Muscle layer of duodenum (tissue), 2 donors: ENCODE measurements around the gene GAK.

Source experiments
- H3K27ac ChIP-seq: one replicate; pipeline ENCODE4 v1.7.0; 2013; ENCODE audit warnings: mild to moderate bottlenecking, low read length
- H3K27me3 ChIP-seq: one replicate; pipeline ENCODE4 v1.7.0; 2013; ENCODE audit warnings: low read depth, mild to moderate bottlenecking, control low read depth, low read length
- H3K36me3 ChIP-seq, 2 donors: one replicate each; pipeline ENCODE4 v1.7.0; 2013; ENCODE audit warnings: low read length in 2 of 2, control low read depth in 1 of 2, mild to moderate bottlenecking in 1 of 2; ENCODE audit not compliant: insufficient read depth in 2 of 2, control insufficient read depth in 1 of 2
- H3K4me1 ChIP-seq, 2 donors: one replicate each; pipeline ENCODE4 v1.7.0; 2013; ENCODE audit warnings: low read length in 2 of 2, mild to moderate bottlenecking in 2 of 2, control low read depth in 1 of 2, moderate library complexity in 1 of 2; ENCODE audit not compliant: insufficient read depth in 2 of 2, control insufficient read depth in 1 of 2
- H3K4me3 ChIP-seq, 2 donors: one replicate each; pipeline ENCODE4 v1.7.0; 2013; ENCODE audit warnings: low read length in 2 of 2, low read depth in 1 of 2, mild to moderate bottlenecking in 1 of 2
- H3K9me3 ChIP-seq, 2 donors: one replicate each; pipeline ENCODE4 v1.7.0; 2013; ENCODE audit warnings: low read length in 2 of 2, control low read depth in 1 of 2, mild to moderate bottlenecking in 1 of 2; ENCODE audit not compliant: control insufficient read depth in 1 of 2
- donor health status: healthy.

The GAK gene

DNA sequence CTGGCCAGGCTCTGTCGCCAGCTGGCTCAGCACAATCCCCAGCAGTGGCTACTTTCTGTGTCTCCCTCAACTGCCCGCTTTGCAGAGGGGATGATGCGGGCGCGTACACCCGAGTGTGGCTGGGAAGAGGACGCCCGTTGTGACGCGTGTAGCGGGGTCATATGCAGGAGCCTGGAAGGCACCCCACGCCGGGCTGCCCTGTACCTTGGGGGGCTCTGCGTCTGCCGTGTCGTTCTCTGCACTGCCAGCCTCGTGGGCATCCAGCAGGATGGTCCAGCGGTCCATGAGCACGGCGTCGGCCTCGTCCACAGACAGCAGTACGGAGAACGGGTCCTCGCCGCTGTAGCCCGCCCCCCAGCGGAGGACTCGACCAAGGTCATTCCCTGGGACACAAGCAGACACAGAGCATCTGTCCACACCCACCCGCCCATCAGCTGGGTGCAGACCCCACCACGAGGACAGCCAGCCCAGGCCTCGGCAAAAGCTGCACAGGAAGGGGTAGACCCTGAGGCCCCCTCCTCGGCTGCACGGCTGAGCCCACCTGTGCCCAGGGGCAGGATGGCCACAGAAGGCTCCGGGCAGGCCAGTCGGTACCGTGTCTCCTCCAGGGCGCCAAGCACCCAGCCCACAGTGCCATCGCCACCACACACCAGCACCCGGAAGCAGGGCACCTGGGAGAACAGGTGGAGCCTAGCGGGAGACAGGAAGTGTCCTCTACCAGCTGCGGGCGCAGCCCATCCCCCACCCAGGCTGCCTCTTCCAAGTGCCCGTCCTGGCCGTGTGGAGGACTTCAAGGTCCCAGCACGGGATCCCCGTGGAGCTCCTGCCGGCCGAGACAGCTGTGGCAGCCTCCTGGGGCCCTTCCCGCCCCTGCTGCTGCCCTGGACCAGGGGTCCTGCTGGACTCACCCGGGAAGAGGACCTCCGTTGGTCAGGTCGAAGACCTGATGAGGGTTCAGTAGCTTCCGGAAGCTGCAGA, 30.4 kb upstream of the GAK start:
- H3K4me1 ChIP-seq, result peaks cover 0 to under 1% of the 10 kb centered on the region in 2 donors
- no peak overlapping the region for H3K4me3 ChIP-seq
- H3K27me3 ChIP-seq, result no peaks in the 10 kb centered on the region
- H3K36me3 ChIP-seq, result peaks cover 2 to 49% of the 10 kb centered on the region in 2 donors
- H3K27ac ChIP-seq, result no peak overlapping the region
- H3K9me3 ChIP-seq, result no peaks in the 10 kb centered on the region

DNA sequence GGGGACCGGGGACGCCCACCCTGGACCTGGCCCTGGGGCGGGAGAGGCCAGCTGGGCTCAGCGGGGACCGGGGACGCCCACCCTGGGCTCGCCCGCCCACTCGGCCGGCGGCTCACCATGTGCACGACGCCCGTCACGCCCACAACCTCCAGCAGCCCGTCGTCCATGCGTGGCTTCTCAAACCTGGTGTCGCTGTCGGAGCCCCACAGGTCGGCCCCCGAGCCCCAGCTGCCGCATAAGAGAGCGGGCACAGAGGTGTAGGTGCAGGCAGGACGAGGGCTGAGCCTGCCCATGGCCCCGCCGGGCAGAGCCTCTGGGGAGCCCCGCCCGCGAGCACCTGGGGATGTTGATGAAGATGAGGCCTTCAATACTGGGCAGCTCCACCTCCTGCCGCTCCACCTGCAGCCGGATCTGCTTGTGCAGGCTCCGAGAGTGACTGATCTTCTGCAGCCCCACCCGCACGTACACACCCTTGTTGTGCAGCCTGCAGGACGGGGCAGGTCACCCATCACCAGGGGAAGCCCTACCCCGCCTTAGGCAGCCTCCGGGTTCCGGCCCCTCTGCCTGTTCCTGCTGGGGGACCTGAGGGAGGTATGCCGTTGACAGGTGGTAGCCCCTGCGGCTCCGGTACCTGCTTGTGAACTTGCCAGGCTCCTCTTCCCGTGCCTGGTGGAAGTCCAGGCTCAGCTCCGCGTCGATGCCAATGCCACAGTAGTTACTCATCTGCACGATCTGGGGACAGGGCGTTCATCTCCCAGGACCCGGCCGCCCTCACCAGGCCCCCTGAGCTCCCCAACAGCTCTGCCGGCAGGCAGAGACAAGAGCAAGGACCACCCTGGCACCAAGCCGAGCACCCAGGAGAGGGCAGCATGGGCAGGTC, 29.5 kb upstream of the GAK start:
- Histone ChIP-seq H3K36me3 (peaks cover 5 to 53% of the 10 kb centered on the region in 2 donors), H3K27me3 (no peaks in the 10 kb centered on the region), H3K9me3 (no peaks in the 10 kb centered on the region), H3K4me1 (no peaks in the 10 kb centered on the region), H3K27ac (no peak overlapping the region), H3K4me3 (no peak overlapping the region)

DNA sequence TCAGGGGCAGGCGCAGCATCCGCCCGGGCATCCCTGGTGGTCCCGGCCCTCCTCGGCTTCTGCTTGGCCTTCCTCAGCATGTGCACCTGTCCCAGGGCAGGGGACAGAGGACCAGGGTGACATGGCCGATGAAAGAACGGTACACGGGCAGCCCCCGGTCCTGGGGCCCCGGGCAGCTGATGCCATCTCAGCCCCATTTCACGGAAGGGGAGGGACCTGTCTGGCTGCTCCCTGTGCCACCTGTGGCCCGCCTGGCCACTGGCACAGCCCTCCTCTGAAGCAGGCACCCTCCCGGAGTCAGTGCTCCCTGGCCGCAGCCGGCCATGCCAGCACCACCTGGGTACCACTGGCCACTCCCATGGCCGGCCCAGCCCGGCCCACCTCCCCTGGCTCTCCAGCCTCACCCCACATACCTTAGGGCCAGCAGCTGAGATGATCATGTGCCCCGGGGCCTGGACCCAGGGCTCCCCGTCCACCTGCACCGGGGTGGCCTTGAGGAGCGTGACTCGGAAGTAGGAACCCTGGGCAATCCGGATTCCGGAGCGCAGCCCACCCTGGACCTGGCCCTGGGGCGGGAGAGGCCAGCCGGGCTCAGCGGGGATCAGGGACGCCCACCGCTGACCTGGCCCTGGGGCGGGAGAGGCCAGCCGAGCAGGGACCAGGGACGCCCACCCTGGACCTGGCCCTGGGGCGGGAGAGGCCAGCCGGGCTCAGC, 28.7 kb upstream of the GAK start:
- Histone ChIP-seq H3K27ac (no peak overlapping the region), H3K36me3 (peaks cover 5 to 46% of the 10 kb centered on the region in 2 donors), H3K27me3 (no peaks in the 10 kb centered on the region), H3K4me1 (no peaks in the 10 kb centered on the region), H3K9me3 (no peaks in the 10 kb centered on the region), H3K4me3 (no peak overlapping the region)

DNA sequence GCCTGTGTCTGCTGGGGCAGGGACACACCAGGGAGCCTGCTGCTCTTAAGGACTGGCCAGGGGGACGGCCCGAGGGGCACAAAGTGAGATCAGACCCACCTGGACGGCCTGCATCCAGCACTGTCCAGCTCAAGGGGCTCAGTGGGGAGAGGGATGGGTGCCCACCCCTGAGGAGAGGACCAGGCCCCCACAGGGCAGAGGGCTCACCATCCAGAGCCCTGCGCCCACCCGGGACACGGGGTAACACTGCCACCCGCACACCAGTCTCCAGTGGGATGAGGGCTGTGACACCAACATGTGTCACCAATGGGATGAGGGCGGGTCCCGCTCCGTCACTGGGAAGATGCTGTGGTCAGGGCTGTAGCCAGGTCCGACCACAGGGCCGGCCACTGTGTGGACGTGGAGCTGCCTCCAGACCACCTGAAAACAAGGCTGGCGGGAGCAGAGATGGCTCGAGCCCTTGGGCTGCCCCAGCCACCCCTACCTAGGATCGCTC, 28.1 kb upstream of the GAK start:
- H3K9me3 ChIP-seq, result no peaks in the 10 kb centered on the region
- H3K36me3 ChIP-seq, result peaks cover 5 to 42% of the 10 kb centered on the region in 2 donors
- H3K4me1 ChIP-seq, result no peaks in the 10 kb centered on the region

DNA sequence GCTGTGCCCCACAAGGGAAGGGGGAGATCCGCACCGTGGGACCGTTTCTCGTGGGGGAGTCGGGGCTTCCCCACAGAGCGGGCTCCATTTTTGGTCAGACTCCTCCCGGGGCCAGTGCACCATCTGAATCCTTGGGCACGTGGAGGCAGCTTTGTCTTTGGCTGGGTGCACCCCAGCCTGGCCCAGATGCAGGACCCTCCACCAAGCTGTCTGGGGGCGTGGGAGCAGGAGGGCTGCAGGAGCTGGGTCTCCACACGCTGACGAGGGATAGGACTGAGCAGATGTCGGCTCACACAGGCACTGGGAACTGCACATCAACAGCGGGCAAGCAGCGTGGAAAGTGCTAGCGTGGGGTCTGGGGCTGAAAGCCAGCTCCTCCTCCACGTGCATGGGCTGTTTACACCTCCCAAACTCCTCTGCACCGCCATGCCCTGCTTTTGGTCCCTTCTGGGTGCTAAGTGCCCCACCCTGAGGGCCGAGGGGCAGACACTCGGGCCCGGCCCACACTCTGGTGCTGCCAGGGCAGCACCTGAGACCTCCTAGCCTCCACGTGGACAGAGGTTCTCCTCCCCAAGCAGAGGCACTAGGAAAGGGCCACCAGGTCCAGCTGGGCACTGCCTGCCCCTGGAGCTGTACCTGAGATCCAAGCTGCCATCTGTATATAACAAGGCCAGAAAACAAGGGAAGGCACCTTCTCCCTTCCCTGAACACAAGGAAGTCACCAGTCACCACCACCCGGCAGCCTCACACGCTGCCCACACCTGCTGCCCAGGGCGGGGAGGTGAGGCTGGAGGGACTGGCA, 27.4 kb upstream of the GAK start:
- no peaks in the 10 kb centered on the region for H3K9me3 ChIP-seq
- no peaks in the 10 kb centered on the region for H3K27me3 ChIP-seq
- no peak overlapping the region for H3K27ac ChIP-seq
- H3K4me1 ChIP-seq, result no peaks in the 10 kb centered on the region
- peaks cover 5 to 44% of the 10 kb centered on the region in 2 donors for H3K36me3 ChIP-seq
- H3K4me3 ChIP-seq, result no peak overlapping the region

More for the DNA sequence above, 28.1 kb upstream of the GAK start:
- no peaks in the 10 kb centered on the region for H3K27me3 ChIP-seq
- no peak overlapping the region for H3K27ac ChIP-seq
- no peak overlapping the region for H3K4me3 ChIP-seq

DNA sequence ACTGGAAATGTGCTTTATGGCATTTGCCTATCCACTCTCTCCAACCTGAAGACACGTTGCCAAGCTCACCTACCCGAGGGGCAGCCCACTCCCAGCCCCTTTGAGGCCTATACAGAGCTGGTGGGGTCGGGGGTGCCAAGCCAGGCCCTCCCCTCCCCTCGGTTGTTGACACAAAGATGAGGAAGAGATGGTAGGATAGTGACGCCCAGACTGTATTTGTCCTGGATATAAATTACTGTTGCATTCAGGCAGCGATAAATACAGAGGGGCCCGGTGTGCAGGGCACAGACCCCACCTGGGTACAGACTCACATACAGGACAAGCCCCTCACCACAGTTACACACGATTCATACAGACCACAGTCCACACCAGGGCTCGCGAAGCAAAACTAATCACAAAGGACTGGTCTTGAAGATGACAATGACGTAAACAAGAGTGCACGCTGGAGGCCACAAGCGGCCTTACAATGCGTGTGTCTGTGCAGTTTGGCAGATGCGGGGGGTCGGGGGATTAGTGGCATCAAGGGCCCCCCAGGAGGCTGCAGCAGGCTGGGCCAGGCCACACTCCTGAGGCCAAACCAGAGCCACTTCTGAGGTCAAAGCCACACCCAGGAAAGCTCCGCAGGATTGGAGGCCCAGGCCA, 26.7 kb upstream of the GAK start:
- Histone ChIP-seq H3K9me3 (no peaks in the 10 kb centered on the region), H3K36me3 (peaks cover 5 to 51% of the 10 kb centered on the region in 2 donors), H3K4me1 (no peaks in the 10 kb centered on the region), H3K27ac (no peak overlapping the region), H3K27me3 (no peaks in the 10 kb centered on the region), H3K4me3 (no peak overlapping the region)

DNA sequence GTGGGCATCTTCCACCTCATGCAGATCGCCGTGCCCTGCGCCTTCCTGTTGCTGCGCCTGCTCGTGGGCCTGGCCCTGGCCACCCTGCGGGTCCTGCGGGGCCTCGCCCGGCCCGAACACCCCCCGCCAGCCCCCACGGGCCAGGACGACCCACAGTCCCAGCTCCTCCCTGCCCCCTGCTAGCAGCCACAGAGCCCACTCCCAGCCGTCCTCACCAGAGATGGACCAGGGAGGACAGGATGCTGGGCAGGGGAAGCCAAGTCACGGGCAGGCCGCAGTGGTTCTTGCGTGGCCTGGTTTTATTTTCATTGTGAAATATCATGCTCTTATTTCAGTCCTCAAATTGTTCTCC, 26.2 kb upstream of the GAK start:
- Histone ChIP-seq H3K27me3 (no peaks in the 10 kb centered on the region), H3K9me3 (no peaks in the 10 kb centered on the region), H3K36me3 (peaks cover 5 to 55% of the 10 kb centered on the region in 2 donors), H3K27ac (no peak overlapping the region), H3K4me3 (no peak overlapping the region), H3K4me1 (no peaks in the 10 kb centered on the region)

DNA sequence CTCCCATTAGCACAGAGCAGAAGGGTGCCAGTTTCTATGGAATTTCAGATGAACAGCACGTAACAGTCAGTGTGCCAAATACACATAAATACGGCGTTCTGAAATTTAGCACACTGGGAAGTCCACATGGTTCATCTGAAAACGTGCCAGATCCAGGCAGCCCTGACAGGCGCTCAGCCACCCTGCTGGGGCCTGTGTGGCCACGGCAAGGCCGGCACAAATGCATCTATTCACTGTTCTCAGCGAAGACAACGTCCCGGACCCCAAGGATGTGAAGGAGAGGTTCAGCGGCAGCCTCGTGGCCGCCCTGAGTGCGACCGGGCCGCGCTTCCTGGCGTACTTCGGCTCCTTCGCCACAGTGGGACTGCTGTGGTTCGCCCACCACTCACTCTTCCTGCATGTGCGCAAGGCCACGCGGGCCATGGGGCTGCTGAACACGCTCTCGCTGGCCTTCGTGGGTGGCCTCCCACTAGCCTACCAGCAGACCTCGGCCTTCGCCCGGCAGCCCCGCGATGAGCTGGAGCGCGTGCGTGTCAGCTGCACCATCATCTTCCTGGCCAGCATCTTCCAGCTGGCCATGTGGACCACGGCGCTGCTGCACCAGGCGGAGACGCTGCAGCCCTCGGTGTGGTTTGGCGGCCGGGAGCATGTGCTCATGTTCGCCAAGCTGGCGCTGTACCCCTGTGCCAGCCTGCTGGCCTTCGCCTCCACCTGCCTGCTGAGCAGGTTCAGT, 25.6 kb upstream of the GAK start:
- Histone ChIP-seq H3K36me3 (peaks cover 5 to 55% of the 10 kb centered on the region in 2 donors), H3K4me3 (no peak overlapping the region), H3K4me1 (no peaks in the 10 kb centered on the region), H3K27me3 (no peaks in the 10 kb centered on the region), H3K27ac (no peak overlapping the region), H3K9me3 (no peaks in the 10 kb centered on the region)

DNA sequence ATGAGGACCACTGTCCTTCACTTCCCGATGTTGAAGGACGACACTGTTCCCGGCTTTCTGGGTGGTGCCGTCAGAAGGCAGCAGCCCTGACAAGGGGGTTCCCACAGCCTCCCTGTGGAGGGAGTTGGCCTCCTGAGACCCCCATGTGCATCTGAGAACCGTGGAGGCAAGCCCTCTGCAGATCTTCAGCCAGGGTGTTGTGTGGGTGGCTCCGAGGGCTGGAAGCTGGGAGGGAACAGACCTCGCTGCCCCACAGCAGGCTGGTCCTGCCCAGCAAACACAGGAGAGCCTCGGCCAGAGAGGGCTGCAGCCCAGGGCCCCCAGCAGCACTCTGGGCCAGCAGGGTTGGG, 25.1 kb upstream of the GAK start:
- Histone ChIP-seq H3K9me3 (no peaks in the 10 kb centered on the region), H3K4me1 (no peaks in the 10 kb centered on the region), H3K27ac (no peak overlapping the region), H3K4me3 (no peak overlapping the region), H3K27me3 (no peaks in the 10 kb centered on the region), H3K36me3 (peaks cover 5 to 51% of the 10 kb centered on the region in 2 donors)
